8988T (cell line): ENCODE results near the gene SDCCAG8.
"Not testable (repeated sequence)": the region's sequence is repeated elsewhere in the genome, so short reads cannot be mapped to it uniquely, and the experiment has no call there.

Experiments used
- DNase-seq: peaks from one replicate; pipeline ENCODE4 v3.0.0; 2011

SDCCAG8 gene

DNA sequence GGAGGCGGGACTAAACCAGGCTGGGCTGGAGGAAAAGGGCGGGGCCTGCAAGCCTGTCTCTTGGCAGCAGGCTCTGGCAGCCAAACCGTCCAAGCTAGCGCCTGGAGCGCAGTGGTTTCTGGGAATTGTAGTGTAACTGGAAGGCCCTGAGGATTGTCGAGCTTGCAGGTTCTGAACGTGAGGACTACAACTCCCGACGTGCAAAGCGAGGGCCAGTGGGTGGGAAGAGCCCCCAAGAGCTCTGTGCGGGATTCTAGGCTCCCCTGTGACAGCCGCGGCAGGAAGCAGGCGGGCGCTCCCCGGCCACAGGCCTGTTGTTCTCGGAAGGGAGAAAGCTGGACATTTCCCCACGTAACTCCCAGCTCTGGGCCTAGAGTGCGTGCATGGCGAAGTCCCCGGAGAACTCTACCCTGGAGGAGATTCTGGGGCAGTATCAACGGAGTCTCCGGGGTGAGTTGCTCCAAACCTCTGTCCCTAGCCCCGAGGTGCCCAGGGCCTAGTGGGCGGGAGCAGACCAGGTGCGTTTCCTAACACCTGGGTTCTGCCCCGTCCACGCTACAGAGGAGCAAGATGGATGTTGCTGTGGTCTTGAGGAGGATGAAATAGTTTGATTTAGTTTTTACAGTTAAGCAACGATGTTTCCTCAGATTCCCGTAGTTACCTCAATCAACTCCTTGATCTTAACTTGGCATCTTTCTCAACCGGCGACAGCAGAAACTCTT lies at the start of gene SDCCAG8:
SDCCAG8 (plus strand) TSS at position 251 of the 722 bp plus-strand sequence; CDS start at position 384, 133 bp downstream.
- DNase-seq, result peak; percentile 61

DNA sequence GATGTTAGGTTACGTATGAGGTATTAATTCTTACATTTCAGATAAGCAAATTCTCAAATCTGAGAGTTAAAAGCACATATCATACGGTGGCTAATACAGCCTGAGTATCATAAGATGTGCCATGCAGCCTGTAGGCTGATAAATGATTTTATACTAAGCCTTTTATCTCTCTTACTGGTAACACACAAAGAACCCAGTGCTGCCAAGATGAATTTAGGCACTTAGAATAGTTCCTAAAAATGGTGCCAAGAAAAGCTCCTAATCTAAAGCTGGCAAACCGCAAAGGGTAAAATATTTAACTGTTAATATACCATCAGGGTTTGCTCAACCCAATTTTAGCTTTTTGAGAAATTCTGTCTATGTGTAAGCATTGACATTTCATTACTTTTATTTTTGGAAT lies 43.9 kb upstream of the SDCCAG8 start:
- DNase-seq, result not testable (repeated sequence)

DNA sequence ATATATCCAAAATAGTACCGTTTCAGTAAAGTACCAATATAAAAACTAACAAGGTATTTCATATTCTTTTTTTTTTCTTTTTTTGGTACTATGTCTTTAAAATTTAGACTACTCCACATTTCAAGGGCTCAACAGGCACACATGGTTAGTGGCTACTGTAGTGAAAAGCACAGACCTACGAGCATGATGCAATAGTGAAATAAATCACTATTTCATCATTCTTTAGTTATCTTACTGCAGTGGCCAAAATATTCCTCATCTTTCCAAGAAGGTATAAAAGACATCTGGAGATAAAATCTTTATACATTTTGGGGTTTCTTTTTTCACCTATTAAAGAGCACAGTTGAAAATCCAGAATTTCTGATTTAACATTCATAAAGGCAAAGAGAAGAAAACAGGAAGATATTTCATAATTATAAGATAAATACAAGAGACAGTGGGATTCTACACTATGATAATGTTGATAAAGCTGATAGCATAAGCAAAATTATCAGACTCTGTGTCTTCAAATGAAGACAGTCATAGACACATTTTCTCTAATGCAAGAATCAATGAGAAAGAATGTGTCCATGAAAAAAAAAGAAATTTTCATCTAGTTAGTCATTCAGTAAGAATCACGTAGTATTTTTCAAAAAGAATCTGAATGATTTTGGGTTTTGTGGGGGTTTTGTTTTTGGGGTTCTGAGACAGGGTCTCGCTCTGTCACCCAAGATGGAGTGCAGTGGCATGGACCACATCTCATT lies 42.6 kb upstream of the SDCCAG8 start:
- DNase-seq, result no peak

DNA sequence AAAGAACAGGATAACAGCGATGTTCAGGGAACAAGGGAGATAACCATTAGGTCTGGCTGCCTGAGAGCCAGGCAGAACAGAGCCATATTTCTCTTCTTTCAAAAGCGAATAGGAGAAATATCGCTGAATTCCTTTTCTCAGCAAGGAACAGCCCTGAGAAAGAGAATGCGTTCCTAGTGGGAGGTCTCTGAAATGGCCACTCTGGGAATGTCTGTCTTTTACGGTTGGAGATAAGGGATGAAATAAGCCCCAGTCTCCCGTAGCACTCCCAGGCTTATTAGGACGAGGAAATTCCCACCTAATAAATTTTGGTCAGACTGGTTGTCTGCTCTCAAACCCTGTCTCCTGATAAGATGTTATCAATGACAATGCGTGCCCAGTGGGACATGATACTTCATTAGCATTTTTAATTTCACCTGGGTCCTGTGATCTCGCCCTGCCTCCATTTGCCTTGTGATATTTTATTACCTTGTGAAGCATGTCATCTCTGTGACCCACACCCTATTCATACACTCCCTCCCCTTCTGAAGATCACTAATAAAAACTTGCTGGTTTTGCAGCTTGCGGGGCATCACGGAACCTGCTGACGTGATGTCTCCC lies 40.5 kb upstream of the SDCCAG8 start:
- not testable (repeated sequence) for DNase-seq

DNA sequence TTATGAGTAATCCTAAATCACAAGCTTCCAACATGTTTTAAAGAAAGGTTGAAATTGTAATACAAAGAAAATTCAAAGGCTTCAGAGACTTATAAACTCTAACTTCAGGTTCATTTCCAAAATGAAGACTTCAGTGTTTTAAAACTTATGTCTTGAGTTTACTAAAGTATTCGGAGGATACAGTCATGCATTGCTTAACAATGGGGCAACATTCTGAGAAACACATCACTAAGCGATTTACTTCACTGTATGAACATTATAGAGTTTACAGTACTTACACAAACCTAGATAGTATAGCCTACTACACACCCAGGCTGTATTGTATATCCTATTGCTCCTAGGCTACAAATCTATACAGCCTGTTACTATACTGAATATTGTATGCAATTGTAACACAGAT lies 39.1 kb upstream of the SDCCAG8 start:
- no peak for DNase-seq

DNA sequence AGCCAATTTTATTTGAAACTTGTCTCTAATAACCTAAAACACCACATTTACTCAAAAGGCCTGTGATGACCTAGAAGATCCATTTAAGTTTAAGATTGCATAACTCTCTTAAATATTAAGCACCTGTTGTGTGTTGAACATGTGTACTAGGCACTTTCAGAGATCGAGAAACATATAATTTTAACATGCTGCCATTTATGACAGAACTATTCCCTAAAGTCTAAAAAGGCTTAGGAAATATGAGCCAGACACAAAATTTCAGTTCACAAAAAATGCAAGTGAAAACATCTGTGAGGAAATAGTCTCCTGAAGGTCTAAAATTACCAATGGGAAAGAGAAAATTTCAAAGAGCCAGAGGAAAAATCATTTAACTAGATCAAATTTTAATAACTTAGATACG lies 38.5 kb upstream of the SDCCAG8 start:
- no peak for DNase-seq

DNA sequence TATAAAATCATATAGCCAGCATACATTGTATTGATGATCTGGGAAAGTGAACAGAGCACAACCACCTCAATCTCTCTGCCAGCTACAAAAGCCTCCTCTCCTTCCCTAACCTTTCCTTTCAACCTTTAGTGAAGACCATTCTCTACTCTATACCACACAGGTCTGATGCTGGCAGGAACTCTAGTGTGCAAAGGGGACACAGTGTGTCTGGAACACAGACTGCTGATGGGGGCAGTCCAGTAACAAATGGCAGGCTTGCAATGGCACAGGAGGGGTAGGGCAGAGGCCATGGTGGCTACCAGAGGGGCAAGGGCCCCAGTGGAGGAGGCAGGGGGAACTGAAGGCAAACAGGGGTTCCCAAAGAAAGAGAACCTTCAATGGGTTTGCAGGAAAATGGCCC lies 37.8 kb upstream of the SDCCAG8 start:
- DNase-seq, result no peak

DNA sequence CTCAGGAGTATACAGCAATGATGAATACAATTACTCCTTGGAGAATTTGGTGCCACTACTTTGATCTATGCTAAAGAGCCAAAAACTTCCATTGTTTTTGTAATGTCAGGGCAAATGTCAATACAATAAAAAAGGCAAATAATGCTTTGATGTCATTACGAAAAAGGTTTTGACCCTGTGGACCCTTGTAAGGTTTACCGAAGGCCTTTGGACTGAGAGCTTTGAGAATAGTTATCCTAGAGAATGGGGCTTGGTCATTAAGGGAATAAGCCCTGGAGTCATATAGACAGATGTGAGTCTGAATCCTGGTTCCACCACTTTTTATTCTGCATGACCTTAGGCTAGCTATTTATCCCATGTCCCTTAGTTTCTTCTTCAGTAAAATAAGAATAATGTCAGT lies 28.2 kb upstream of the SDCCAG8 start:
- no peak for DNase-seq

DNA sequence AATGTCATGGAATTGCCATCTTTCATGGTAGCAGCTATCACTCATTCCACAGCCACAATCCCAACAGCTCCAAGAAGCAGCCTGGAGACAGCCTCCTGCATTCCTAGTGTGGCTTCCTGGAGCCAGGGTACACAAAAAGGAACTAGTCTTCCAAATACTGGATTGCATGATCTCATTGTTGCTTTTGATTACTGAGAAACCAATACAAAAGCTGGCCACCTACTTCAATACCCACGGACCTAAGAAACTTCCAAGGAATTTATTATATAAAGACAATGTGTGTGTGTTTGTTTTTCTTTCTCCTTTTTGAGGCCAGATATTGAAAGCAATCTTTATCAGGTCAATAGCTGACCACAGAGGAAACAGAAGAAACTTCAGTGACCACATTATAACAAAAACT lies 26.3 kb upstream of the SDCCAG8 start:
- DNase-seq, result no peak

DNA sequence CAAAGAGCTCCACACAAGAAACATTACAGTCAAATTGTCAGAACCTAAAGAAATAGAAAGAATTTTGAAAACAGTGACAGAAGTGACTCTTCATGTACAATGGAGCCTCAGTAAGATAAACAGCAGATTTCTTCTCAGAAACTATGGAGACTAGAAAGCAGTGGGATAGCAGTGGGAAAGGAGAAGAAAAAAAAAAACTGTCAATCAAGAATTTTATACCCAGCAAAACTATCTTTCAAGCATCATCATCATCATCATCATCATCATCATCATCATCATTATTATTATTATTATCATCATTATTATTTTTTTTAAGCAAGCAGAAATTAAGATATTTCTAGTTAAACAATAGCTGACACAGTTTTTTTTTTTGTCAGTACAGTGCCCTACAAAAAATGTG lies 24.9 kb upstream of the SDCCAG8 start:
- no peak for DNase-seq

DNA sequence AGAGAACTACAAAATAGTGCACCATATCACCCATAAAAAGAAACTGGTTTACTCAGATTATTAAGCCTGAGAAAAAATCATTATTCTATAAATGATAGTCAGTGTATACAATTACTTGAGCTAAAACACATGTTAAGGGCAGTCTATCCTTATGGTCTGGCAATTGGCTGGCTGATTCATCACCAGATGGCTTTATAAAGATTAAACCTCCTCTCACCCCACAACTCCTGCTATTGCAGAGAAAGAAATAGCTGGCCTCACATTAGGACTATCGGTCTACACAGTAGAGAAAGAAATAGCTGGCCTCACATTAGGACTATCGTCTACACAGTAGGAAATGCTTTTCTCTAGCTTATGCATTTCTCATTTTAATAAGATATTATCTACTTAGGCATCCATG lies 21.9 kb upstream of the SDCCAG8 start:
- DNase-seq, result no peak

DNA sequence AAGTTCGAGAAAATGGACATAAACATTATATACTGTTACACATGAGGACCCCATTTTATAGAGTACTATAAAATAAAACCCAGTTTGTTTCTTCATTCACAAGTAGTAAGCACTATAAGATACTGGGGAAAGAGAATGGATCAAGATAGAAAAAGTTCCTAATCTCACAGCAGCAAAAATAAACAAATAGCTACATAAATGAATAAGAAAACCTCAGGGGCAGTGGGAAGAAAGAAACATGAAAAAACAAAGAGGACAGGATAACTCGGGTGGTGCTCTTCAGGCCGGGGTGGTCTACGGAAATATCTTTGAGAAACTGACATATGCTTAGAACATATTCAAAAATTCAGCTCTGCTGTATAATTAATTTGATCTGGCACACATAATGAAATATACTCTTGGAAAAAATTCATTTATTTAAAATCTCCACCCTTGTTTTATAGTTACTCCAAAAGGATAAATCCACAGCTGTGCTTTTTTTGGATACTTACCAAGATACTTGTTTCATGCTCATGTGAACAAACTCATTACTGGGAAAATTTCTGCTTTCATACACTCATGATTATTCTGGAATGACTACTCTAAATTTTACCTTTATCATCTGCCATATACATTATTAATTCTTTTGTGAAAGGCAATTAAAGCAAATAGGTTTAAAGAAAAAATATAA lies 20.7 kb upstream of the SDCCAG8 start:
- no peak for DNase-seq

DNA sequence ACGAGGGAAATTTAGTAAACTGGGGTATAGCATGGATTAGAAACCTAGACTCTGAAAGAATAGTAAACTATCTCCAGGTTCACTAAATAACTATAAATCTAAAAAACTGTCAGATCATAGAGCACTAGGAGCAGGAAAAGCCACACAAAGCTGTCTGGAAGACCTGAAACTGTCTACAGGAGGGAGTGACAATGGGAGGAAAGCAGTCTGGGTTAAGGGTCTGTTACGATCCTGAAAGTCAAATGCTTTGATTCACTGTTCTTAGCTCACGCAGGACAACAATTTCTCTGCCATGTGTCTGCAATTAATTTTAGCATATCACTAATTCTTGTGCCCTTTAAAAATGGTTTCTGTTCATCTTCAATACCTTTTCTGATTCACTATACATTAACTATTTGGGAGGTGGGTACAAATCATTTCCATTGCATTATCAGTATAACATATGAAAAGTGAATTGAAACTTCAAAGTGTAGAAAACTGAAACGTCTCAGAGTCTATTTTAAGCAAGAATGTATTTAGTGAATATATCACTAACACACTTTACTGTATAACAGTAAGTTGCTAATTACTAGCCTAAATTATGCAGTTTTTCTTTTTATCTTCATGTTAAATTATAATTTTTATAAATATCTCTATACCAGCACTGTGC lies 19.1 kb upstream of the SDCCAG8 start:
- no peak for DNase-seq

DNA sequence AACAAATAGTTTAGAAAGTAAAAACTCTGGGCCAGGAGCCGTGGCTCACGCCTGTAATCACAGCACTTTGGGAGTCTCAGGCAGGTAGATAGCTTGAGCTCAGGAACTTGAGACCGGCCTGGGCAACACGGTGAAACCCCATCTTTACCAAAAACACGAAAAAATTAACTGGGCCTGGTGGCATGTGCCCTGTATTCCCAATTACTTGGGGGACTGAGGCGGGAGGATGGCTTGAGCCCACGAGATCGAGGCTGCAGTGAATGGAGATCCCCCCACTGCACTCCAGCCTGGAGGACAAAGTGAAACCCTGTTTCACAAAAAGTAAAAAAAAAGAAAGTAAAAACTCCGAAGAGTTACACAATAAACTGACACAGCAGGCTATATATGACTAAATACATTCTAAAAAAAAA lies 11.4 kb upstream of the SDCCAG8 start:
- DNase-seq, result no peak

DNA sequence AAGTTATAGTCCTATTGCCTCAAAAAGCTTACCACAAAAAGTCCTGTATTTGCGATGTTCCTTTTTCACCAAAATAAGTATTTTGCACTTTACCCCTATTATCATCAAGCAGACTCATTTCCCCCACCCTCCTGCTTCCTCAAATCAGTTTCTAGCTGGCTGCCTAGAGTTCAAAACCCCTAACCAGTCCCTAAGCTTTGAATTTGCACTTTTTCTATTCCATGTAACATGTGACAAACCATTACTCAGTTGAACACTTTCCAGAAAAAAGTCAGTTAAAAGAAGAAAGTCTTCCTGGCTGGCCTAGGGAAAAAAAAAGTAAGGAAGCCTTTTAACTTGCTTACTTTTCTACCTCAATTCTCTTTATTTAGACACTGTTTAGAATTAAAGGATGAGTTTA lies 8.9 kb upstream of the SDCCAG8 start:
- DNase-seq, result no peak

DNA sequence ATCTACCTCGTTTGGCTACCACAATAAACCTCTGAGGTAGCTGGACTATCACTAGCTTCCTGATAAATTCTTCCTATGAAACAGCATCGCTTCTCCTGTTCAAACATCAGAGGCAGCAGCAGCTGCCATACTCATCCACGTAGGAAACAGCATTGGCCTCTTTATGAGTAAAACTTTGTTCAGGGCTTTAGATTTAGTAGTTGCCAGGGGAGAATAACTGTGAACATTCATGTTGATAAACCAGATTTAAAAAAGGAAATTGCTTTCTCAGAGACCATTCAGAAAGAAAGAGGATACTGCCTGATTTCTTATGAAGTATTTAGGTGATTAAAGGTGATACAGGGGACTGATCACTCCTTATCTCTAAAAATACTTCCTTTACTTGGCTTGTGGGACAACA lies 7.9 kb upstream of the SDCCAG8 start:
- DNase-seq, result no peak

DNA sequence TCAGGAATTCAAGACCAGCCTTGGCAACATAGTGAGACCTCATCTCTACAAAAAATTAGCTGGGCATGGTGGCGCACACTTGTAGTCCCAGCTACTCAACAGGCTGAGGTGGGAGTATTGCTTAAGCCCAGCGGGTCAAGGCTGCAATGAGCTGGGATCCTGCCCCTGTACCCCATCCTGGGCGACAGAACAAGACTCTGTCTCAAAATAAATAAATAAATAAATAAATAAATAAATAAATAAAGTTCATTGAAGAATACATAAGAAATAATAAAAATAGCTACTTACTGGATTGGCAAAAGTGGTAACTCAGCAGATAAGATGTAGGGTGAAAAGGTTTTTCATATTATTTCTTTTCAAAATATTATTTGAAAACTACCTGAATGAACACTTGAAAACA lies 6.6 kb upstream of the SDCCAG8 start:
- no peak for DNase-seq

DNA sequence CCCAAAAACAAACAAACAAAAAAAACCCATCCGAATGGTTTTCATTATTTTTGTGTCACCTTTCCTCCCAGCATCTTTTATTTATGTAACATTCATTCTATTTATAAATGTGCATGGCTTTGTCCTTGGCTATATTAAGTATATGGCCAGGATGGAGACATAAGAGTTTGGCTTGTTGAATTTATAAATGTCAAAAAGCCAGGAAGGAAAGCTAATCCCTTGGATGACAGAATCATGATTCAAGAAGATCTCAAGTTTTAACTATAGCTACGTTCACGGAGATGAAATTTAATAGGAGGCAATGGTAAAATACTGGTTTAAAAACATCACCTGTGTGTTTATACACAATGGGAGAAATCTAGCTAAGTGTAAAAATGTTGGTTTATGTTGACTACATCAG lies 5.7 kb upstream of the SDCCAG8 start:
- no peak for DNase-seq

DNA sequence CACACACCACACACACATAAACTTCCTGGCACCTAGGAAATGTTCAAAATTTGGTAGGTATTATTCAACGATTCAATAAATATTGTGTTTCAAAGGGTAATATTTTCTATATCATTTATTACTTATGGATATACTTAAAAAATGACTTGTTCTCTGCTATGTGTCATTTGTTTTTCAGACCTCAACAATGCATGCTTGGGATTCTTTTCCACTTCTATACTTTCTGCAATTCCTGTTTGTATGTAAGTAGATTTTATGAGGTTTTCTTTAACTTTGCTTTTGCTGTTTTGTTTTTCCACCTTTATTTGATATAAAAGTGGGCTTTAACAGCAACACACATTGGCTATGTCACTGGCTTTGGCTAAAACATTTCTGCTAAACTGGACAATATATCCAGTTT lies 4.3 kb upstream of the SDCCAG8 start:
- no peak for DNase-seq

DNA sequence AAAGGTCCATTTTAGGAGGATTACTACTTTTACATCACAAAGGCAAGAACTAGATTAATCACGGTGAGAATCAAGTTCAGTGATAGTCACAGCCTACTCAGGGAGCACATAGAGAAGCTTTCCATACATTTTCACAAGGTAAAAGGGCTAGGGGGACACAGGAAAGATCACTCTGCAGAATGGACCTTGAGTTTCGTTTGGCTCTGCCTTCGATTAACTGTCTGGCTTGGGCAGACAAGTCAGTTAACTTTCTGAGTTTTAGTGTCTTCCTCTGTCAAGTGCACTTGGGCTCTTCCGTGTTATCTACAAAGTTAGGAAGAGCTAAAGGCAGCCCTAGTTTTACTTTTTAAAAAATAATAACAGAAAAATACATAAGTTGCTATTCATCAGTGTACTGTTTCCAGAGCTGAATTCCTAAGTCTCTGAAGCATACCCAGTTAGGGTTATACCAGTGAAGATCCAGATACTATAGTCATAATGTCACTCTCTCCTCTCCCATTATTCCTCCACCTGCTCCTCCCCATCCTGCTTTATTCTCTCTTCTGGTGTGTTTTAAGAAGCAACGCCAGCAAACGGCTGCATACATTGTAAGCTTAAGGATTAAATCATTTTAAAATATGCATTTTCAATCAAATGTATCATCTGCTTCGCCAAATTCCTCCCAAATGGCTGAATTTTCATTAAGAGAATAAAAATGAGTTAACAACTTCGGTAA lies 2.5 kb upstream of the SDCCAG8 start:
- no peak for DNase-seq

DNA sequence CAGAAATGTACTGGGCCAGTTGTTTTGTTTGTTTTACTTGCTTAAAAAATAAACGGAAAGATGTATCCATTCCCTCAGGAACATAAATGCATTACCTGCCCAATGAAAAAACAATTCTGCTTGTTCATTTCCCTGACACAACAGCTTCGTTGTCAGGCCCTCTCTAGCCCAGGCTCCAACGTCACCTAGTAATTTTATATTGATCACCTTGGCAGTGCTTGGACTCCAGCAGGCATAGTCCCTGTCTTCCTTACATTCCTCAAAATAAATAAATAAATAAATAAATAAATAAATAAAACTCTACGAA lies 2.0 kb upstream of the SDCCAG8 start:
- DNase-seq, result no peak

DNA sequence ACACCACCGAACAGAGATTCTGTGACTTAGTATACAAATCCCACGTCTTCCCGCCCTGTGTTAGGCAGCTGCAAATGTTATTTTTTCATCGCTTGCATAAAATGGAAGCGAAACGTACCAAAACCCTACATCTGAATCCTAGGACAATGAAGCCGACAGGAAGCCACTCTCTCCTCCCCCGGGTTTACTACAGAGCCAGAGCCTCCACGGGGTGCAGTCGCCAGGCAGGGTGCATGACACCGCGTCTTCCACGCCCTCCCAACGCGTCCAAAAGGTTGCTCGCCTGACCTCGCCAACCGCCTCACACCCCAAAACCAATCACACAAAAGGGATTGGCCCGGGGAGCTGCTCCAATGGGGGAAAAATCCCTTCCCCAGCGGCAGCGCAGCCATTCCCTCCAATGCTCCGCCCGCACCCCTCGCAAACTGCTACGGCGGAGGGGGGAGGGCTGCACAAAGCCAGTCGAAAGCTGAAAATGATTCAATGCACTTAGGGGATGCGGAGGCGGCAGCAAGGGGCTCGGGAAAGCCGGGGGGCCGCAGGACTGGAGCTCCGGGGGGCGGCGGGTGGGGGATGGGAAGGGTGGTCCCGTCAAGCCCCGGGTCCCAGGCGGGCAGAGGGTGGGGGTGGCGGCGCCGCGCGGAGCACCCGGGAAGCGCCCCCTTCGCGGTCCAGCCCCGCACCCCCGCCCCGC lies 1.5 kb upstream of the SDCCAG8 start:
- DNase-seq, result no peak
